WTC11 (cell line): Measurements from ENCODE around the gene ITPRID1. TPM values are rescaled to one million over a fixed set of nuclear protein-coding genes. Genes with fewer than 3 reads are reported as not detected.

Source experiments
- ATAC-seq: fragments of 200-7000 bp; cut with Tn5 transposase; 2 replicates; pipeline ENCODE4 v1.10.0; 2021; ENCODE audit warnings: mild to moderate bottlenecking, moderate library complexity
- CTCF ChIA-PET: fragments of 300-600 bp; sonication (Branson Sonifier 250); formaldehyde crosslinking; loops from one replicate; lab custom pipeline; 2021; ENCODE audit warnings: antibody characterized with exemption; lab: Charles Lee
- POLR2A ChIA-PET: fragments of 350-600 bp; sonication (Branson Sonifier 250); formaldehyde crosslinking; loops from one replicate; lab custom pipeline; 2021; ENCODE audit warnings: antibody characterized with exemption; lab: Charles Lee
- DNase-seq: peaks from one replicate; pipeline ENCODE4 v3.0.0; 2021; ENCODE audit warnings: low spot score
- H3K27ac Mint-ChIP-seq: 2 replicates; pipeline ENCODE4 v1.8.0; 2021; ENCODE audit warnings: mixed read lengths
- H3K27me3 Mint-ChIP-seq: 2 replicates; pipeline ENCODE4 v1.8.0; 2021; ENCODE audit warnings: low read depth, mild to moderate bottlenecking, moderate library complexity, mixed read lengths
- H3K36me3 Mint-ChIP-seq: 2 replicates; pipeline ENCODE4 v1.8.0; 2021; ENCODE audit warnings: mixed read lengths
- H3K4me1 Mint-ChIP-seq: 2 replicates; pipeline ENCODE4 v1.8.0; 2022; ENCODE audit warnings: mixed read lengths
- H3K4me3 Mint-ChIP-seq: 2 replicates; pipeline ENCODE4 v1.8.0; 2021; ENCODE audit warnings: mild to moderate bottlenecking, moderate library complexity, mixed read lengths
- H3K9me3 Mint-ChIP-seq: 2 replicates; pipeline ENCODE4 v1.8.0; 2021; ENCODE audit warnings: mixed read lengths
- ATF6 ChIP-seq: sonication (generic); formaldehyde crosslinking; IDR thresholded peaks from 2 replicates; pipeline ENCODE4 v1.8.1; 2023; ENCODE audit warnings: mild to moderate bottlenecking, missing genetic modification reagents
- E2F1 ChIP-seq: sonication (generic); formaldehyde crosslinking; IDR thresholded peaks from 2 replicates; pipeline ENCODE4 v1.8.0; 2022; ENCODE audit warnings: mild to moderate bottlenecking, missing genetic modification reagents
- E2F5 ChIP-seq: sonication (generic); formaldehyde crosslinking; IDR thresholded peaks from 2 replicates; pipeline ENCODE4 v1.8.1; 2022; ENCODE audit warnings: mild to moderate bottlenecking, moderate library complexity, missing genetic modification reagents
- ELF4 ChIP-seq: sonication (generic); formaldehyde crosslinking; IDR thresholded peaks from 2 replicates; pipeline ENCODE4 v1.8.1; 2022; ENCODE audit warnings: low read depth, mild to moderate bottlenecking, moderate library complexity, missing genetic modification reagents
- FOXK1 ChIP-seq: sonication (generic); formaldehyde crosslinking; IDR thresholded peaks from 2 replicates; pipeline ENCODE4 v1.8.0; 2022; ENCODE audit warnings: mild to moderate bottlenecking, moderate library complexity, missing genetic modification reagents
- HMGA2 ChIP-seq: fragments of 250-450 bp; sonication (Bioruptor Pico); IDR thresholded peaks from 2 replicates; pipeline ENCODE4 v1.4.0; 2021; ENCODE audit warnings: mild to moderate bottlenecking, moderate library complexity
- SP1 ChIP-seq: sonication (generic); formaldehyde crosslinking; conservative IDR thresholded peaks from 2 replicates; pipeline ENCODE4 v1.8.1; 2022; ENCODE audit warnings: missing genetic modification reagents
- TEAD1 ChIP-seq: sonication (generic); formaldehyde crosslinking; IDR thresholded peaks from 2 replicates; pipeline ENCODE4 v1.8.0; 2022; ENCODE audit warnings: mild to moderate bottlenecking, missing genetic modification reagents
- USF2 ChIP-seq: sonication (generic); formaldehyde crosslinking; IDR thresholded peaks from 2 replicates; pipeline ENCODE4 v1.8.1; 2023; ENCODE audit warnings: mild to moderate bottlenecking, missing genetic modification reagents, moderate library complexity
- ZBTB21 ChIP-seq: sonication (generic); formaldehyde crosslinking; IDR thresholded peaks from 2 replicates; pipeline ENCODE4 v1.8.1; 2023; ENCODE audit warnings: mild to moderate bottlenecking, missing genetic modification reagents, borderline replicate concordance
- ZNF423 ChIP-seq: fragments of 250-450 bp; sonication (Bioruptor Pico); IDR thresholded peaks from 2 replicates; pipeline ENCODE4 v2.1.2; 2022; ENCODE audit warnings: mild to moderate bottlenecking, moderate library complexity
- ZNF532 ChIP-seq: fragments of 250-450 bp; sonication (Bioruptor Pico); IDR thresholded peaks from 2 replicates; pipeline ENCODE4 v1.9.0; 2021; ENCODE audit warnings: mild to moderate bottlenecking, borderline replicate concordance
- total RNA-seq: library from RNA; stranded (reverse); gene quantifications from 3 replicates; pipeline ENCODE4 v1.2.3, GENCODE V29; 2021
- TF ChIP-seq, protein P1 (sequence below): sonication (generic); formaldehyde crosslinking; IDR thresholded peaks from 2 replicates; pipeline ENCODE4 v1.8.1; 2023; ENCODE audit warnings: mild to moderate bottlenecking, missing genetic modification reagents, moderate library complexity
- TF ChIP-seq, protein P2 (sequence below): fragments of 250-450 bp; sonication (Bioruptor Pico); IDR thresholded peaks from 2 replicates; pipeline ENCODE4 v1.9.0; 2021; ENCODE audit warnings: moderate library complexity, mild to moderate bottlenecking, inconsistent platforms, borderline replicate concordance
- TF ChIP-seq, protein P3 (sequence below): sonication (generic); formaldehyde crosslinking; IDR thresholded peaks from 2 replicates; pipeline ENCODE4 v1.8.1; 2023; ENCODE audit warnings: mild to moderate bottlenecking, missing genetic modification reagents
- TF ChIP-seq, protein P4 (sequence below): sonication (generic); formaldehyde crosslinking; conservative IDR thresholded peaks from 2 replicates; pipeline ENCODE4 v1.8.1; 2023; ENCODE audit warnings: mild to moderate bottlenecking, low read depth, missing genetic modification reagents, moderate library complexity

Gene ITPRID1
- total RNA-seq, 1 experiment from 2014 or later = 0.98 TPM

DNA sequence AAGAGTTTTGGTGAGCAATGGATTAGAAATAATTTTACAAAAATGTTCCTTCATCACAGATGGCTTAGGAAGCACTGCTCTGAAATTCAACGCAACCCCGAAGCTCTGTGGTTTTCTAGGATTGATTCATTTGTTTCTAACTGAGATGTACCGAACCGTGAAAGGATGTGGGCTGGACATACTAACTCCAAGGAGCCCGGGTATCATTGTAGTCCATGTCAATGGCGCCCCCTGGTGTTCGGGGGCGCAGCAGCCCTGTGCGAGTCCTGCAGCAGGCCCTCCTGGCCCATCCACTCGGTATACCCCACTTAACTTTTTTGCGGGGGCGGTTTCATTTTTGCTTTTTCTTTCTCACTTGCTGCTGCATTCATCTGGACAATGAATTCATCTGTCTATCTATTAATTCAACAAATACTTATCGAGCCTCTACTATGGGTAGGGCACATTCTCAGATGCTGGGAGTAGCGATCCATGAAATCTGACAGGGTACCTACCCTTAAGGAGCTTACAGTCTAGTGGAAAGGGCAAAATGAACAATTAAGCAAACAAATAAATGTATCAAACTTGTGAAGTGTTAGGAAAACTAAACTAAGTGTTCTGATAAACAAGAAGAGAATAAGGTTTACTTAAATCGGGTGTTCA, 25.2 kb upstream of the ITPRID1 start (continued):
- TF ChIP-seq ZNF532 (CRISPR knock-in tag) (no peak), FOXK1 (no peak), SP1 (CRISPR knock-in tag) (0 out of 2 replicates have a peak, but pooled peaks have one; percentile 21), ELF4 (CRISPR knock-in tag) (no peak)
- TF ChIP-seq, protein P1, sequence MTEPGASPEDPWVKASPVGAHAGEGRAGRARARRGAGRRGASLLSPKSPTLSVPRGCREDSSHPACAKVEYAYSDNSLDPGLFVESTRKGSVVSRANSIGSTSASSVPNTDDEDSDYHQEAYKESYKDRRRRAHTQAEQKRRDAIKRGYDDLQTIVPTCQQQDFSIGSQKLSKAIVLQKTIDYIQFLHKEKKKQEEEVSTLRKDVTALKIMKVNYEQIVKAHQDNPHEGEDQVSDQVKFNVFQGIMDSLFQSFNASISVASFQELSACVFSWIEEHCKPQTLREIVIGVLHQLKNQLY = no peak

- Mint-ChIP-seq H3K9me3 (peaks cover 13% of the 10 kb centered on the region), H3K4me3 (no peak overlapping the region), H3K4me1 (peaks cover 58% of the 10 kb centered on the region), H3K36me3 (no peaks in the 10 kb centered on the region; the same call in 1 of the 2 replicates), H3K27me3 (peaks cover 7% of the 10 kb centered on the region; the same call in 1 of the 2 replicates), H3K27ac (no peak overlapping the region)
- DNase-seq (no peak), ATAC-seq (no peak)
- ChIA-PET CTCF (interaction anchor here (5.6 kb wide), 1 partner anchor 47 kb away, joined by 51 read pairs; no protein-coding TSS in a partner anchor), POLR2A (no interaction called here)
- TF ChIP-seq, protein P2, sequence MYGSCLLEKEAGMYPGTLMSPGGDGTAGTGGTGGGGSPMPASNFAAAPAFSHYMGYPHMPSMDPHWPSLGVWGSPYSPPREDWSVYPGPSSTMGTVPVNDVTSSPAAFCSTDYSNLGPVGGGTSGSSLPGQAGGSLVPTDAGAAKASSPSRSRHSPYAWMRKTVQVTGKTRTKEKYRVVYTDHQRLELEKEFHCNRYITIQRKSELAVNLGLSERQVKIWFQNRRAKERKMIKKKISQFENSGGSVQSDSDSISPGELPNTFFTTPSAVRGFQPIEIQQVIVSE (CRISPR knock-in tag) = no peak
- TF ChIP-seq E2F5 (no peak), ZNF423 (CRISPR knock-in tag) (no peak), HMGA2 (CRISPR knock-in tag) (no peak), ATF6 (CRISPR knock-in tag) (no peak), ZBTB21 (no peak), USF2 (CRISPR knock-in tag) (no peak), TEAD1 (CRISPR knock-in tag) (no peak), E2F1 (CRISPR knock-in tag) (no peak)
- TF ChIP-seq, protein P3, sequence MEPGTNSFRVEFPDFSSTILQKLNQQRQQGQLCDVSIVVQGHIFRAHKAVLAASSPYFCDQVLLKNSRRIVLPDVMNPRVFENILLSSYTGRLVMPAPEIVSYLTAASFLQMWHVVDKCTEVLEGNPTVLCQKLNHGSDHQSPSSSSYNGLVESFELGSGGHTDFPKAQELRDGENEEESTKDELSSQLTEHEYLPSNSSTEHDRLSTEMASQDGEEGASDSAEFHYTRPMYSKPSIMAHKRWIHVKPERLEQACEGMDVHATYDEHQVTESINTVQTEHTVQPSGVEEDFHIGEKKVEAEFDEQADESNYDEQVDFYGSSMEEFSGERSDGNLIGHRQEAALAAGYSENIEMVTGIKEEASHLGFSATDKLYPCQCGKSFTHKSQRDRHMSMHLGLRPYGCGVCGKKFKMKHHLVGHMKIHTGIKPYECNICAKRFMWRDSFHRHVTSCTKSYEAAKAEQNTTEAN (CRISPR knock-in tag) = no peak
- TF ChIP-seq, protein P4, sequence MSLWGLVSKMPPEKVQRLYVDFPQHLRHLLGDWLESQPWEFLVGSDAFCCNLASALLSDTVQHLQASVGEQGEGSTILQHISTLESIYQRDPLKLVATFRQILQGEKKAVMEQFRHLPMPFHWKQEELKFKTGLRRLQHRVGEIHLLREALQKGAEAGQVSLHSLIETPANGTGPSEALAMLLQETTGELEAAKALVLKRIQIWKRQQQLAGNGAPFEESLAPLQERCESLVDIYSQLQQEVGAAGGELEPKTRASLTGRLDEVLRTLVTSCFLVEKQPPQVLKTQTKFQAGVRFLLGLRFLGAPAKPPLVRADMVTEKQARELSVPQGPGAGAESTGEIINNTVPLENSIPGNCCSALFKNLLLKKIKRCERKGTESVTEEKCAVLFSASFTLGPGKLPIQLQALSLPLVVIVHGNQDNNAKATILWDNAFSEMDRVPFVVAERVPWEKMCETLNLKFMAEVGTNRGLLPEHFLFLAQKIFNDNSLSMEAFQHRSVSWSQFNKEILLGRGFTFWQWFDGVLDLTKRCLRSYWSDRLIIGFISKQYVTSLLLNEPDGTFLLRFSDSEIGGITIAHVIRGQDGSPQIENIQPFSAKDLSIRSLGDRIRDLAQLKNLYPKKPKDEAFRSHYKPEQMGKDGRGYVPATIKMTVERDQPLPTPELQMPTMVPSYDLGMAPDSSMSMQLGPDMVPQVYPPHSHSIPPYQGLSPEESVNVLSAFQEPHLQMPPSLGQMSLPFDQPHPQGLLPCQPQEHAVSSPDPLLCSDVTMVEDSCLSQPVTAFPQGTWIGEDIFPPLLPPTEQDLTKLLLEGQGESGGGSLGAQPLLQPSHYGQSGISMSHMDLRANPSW (CRISPR knock-in tag) = no peak
- TF ChIP-seq, protein P1 = no peak
Measured at GRCh38 chr7:31490796-31491314, 23.0 kb upstream of the ITPRID1 start.
